Naive B cell (primary cell): ENCODE measurements around the gene PPARA. TPM values are rescaled to one million over a fixed set of nuclear protein-coding genes. Genes with fewer than 3 reads are reported as not detected.

Source experiments
- ATAC-seq, 2 donors: fragments of 150-1000 bp; cut with Tn5 transposase; 2 replicates each; pipeline ENCODE4 v1.10.0; 2021; ENCODE audit warnings: low read depth in 2 of 2, mild to moderate bottlenecking in 2 of 2, moderate library complexity in 2 of 2
- DNase-seq: peaks from one replicate; pipeline ENCODE4 v3.0.0; 2022
- H3K27ac Mint-ChIP-seq, 6 donors: one replicate each; pipeline ENCODE4 v1.8.0; 2020 to 2022; ENCODE audit warnings: mild to moderate bottlenecking in 6 of 6, mixed read lengths in 6 of 6, moderate library complexity in 5 of 6, inconsistent platforms in 2 of 6
- H3K27me3 Mint-ChIP-seq, 3 donors: one replicate each; pipeline ENCODE4 v1.8.0; 2021 to 2022; ENCODE audit warnings: mixed read lengths in 3 of 3, mild to moderate bottlenecking in 1 of 3
- H3K36me3 Mint-ChIP-seq, 2 donors: one replicate each; pipeline ENCODE4 v1.8.0; 2020 to 2022; ENCODE audit warnings: mixed read lengths in 2 of 2, inconsistent platforms in 1 of 2, mild to moderate bottlenecking in 1 of 2
- H3K4me1 Mint-ChIP-seq, 3 donors: one replicate each; pipeline ENCODE4 v1.8.0; 2020 to 2022; ENCODE audit warnings: mixed read lengths in 3 of 3, inconsistent platforms in 1 of 3, mild to moderate bottlenecking in 1 of 3, moderate library complexity in 1 of 3
- H3K4me3 Mint-ChIP-seq, 8 donors: one replicate each; pipeline ENCODE4 v1.8.0; 2020 to 2022; ENCODE audit warnings: mild to moderate bottlenecking in 8 of 8, mixed read lengths in 8 of 8, moderate library complexity in 8 of 8, inconsistent platforms in 2 of 8
- H3K9me3 Mint-ChIP-seq, 7 donors: one replicate each; pipeline ENCODE4 v1.8.0; 2020 to 2022; ENCODE audit warnings: mixed read lengths in 7 of 7, mild to moderate bottlenecking in 5 of 7, inconsistent platforms in 2 of 7, moderate library complexity in 1 of 7
- polyA plus RNA-seq, 6 donors: library from polyadenylated mRNA; unstranded; fragments of 300-500 nt; fragmentation: Illumina TruSeq; gene quantifications; one replicate each; pipeline ENCODE4 v1.2.3, GENCODE V29; 2021; ENCODE audit warnings: low read depth in 6 of 6

Gene PPARA
- polyA plus RNA-seq, 6 donors from 2014 or later = 4.6 to 10.8 (median 7.0) TPM

DNA sequence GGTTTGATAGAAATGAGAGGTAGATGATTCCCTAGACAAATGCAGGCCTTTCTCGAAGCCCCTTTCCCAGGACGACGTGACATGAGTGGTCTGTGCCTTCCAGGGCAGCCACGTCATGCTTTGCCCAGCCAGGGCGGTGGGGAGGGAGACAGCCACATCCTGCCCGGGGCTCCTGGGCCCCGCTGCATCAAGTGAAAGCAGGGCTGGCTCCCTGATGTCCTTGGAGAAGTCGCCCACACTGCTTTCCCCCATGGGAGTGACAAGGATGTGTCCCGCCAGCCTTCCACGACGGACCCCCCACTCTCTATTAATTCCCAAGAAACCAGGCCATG, 13.2 kb downstream of the PPARA start:
- Mint-ChIP-seq H3K4me1 (peaks cover 0 to 12% (median 8%) of the 10 kb centered on the region in 3 donors), H3K27me3 (no peaks in the 10 kb centered on the region), H3K4me3 (no peak overlapping the region), H3K27ac (no peak overlapping the region), H3K36me3 (peaks cover 8% of the 10 kb centered on the region in 2 donors), H3K9me3 (no peaks in the 10 kb centered on the region)
- no peak for ATAC-seq
- no peak for DNase-seq

DNA sequence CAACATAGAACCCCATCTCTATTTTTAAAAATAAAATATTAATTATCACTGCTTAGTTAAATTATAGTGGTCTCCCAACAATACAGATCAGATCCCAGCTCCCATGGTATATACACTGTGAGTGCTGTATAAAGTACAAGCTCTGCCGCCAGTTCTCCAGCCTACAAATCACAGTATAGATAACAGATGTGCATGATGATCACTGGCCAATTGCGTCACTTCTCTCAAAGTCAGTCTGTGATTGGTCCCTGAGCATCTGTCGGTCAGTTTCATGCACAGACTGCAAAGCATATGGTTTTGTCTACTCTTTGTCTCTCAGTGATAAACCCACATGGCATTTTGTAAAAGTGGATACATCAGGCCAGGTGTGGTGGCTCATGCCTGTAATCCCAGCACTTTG, 15.7 kb downstream of the PPARA start:
- Mint-ChIP-seq H3K4me1 (peaks cover 0 to 7% (median 7%) of the 10 kb centered on the region in 3 donors), H3K36me3 (no peaks in the 10 kb centered on the region), H3K9me3 (no peaks in the 10 kb centered on the region), H3K27me3 (no peaks in the 10 kb centered on the region), H3K4me3 (no peak overlapping the region), H3K27ac (no peak overlapping the region)
- DNase-seq (no peak), ATAC-seq (no peak)

DNA sequence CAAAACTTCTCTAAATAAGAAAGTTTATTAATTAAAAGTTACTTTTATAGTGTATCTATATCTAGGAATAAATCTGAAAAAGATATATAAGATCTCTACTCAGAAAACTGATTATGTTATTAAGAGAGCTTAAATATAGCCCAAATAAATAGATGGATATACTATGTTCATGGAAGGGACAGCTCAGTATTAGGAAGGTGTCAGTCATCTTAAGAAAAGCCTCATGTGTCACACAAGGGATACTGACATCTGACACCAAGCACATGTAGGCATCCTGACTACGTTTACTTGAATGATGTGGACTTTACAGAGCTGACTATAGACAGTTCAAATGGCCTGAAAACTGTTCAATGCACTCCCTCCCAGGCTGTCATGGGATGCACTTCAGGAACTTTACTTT, 19.3 kb downstream of the PPARA start:
- DNase-seq = no peak
- H3K4me3 Mint-ChIP-seq = no peak overlapping the region
- ATAC-seq = no peak
- H3K9me3 Mint-ChIP-seq = no peaks in the 10 kb centered on the region
- peaks cover 22 to 25% (median 22%) of the 10 kb centered on the region in 3 donors for H3K4me1 Mint-ChIP-seq
- H3K27ac Mint-ChIP-seq = no peak overlapping the region
- no peaks in the 10 kb centered on the region for H3K36me3 Mint-ChIP-seq
- no peaks in the 10 kb centered on the region for H3K27me3 Mint-ChIP-seq

GRCh38 chr22:46171940-46172339, 21.6 kb downstream of the PPARA start:
- ATAC-seq (no peak), DNase-seq (no peak)
- Mint-ChIP-seq H3K4me1 (peaks cover 22 to 25% (median 22%) of the 10 kb centered on the region in 3 donors), H3K27ac (peak overlapping the region in 1 of 6 donors; percentile 94), H3K36me3 (no peaks in the 10 kb centered on the region), H3K9me3 (no peaks in the 10 kb centered on the region), H3K4me3 (no peak overlapping the region), H3K27me3 (no peaks in the 10 kb centered on the region)

DNA sequence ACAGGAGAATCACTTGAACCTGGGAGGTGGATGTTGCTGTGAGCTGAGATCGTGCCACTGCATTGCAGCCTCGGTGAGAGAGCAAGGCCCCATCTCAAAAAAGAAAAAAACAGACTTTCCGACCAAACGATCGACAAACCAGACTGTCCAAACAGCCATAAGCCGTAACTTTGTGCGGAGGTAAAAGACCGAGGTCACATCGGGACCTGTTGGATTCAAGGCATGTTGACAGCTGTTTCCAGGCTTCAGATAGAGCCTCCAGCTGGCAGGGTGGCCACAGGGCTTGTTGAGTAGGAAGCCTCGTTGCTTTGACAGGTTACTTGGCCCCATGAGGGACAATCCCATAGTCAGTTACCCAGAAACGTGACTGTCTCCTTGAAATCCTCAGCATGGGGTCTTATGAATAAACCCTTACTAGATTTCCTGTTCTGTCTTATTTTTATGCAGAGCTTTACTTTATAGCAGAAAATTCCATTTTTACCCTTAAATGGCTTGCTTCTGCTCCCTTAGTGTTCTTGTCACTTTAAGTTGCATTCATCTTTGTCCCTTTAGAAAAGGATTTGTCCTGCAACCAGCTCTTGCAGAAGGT, 22.3 kb downstream of the PPARA start:
- no peak for DNase-seq
- no peak overlapping the region for H3K4me3 Mint-ChIP-seq
- no peak for ATAC-seq
- no peak overlapping the region for H3K27ac Mint-ChIP-seq
- H3K27me3 Mint-ChIP-seq = no peaks in the 10 kb centered on the region
- H3K9me3 Mint-ChIP-seq = no peaks in the 10 kb centered on the region
- H3K4me1 Mint-ChIP-seq = peaks cover 21 to 25% (median 22%) of the 10 kb centered on the region in 3 donors
- peaks cover 5% of the 10 kb centered on the region in 2 donors for H3K36me3 Mint-ChIP-seq

- Mint-ChIP-seq H3K36me3 (peaks cover 7 to 11% of the 10 kb centered on the region in 2 donors), H3K27me3 (no peaks in the 10 kb centered on the region), H3K4me3 (no peak overlapping the region), H3K4me1 (peaks cover 19 to 25% (median 22%) of the 10 kb centered on the region in 3 donors), H3K9me3 (peaks cover 0 to 1% (median under 1%) of the 10 kb centered on the region in 7 donors), H3K27ac (peak overlapping the region in 1 of 6 donors; percentile 13)
- ATAC-seq = no peak
- no peak for DNase-seq
Observed at GRCh38 chr22:46173152-46173551, 22.8 kb downstream of the PPARA start.

- Mint-ChIP-seq H3K9me3 (peaks cover 7 to 25% (median 24%) of the 10 kb centered on the region in 7 donors), H3K4me1 (peaks cover 19 to 22% (median 21%) of the 10 kb centered on the region in 3 donors), H3K4me3 (no peak overlapping the region), H3K27me3 (no peaks in the 10 kb centered on the region), H3K27ac (peak overlapping the region in 1 of 6 donors; percentile 66), H3K36me3 (peaks cover 28 to 33% of the 10 kb centered on the region in 2 donors)
- no peak for DNase-seq
- no peak for ATAC-seq
Observed at GRCh38 chr22:46175631-46176030, 25.3 kb downstream of the PPARA start.

- no peak for ATAC-seq
- no peaks in the 10 kb centered on the region for H3K27me3 Mint-ChIP-seq
- no peak overlapping the region for H3K27ac Mint-ChIP-seq
- peaks cover 36 to 42% of the 10 kb centered on the region in 2 donors for H3K36me3 Mint-ChIP-seq
- no peak for DNase-seq
- no peak overlapping the region for H3K4me3 Mint-ChIP-seq
- H3K4me1 Mint-ChIP-seq = peaks cover 14 to 19% (median 17%) of the 10 kb centered on the region in 3 donors
- H3K9me3 Mint-ChIP-seq = peaks cover 7 to 34% (median 30%) of the 10 kb centered on the region in 7 donors
Observed at GRCh38 chr22:46176508-46177003, 26.2 kb downstream of the PPARA start.

DNA sequence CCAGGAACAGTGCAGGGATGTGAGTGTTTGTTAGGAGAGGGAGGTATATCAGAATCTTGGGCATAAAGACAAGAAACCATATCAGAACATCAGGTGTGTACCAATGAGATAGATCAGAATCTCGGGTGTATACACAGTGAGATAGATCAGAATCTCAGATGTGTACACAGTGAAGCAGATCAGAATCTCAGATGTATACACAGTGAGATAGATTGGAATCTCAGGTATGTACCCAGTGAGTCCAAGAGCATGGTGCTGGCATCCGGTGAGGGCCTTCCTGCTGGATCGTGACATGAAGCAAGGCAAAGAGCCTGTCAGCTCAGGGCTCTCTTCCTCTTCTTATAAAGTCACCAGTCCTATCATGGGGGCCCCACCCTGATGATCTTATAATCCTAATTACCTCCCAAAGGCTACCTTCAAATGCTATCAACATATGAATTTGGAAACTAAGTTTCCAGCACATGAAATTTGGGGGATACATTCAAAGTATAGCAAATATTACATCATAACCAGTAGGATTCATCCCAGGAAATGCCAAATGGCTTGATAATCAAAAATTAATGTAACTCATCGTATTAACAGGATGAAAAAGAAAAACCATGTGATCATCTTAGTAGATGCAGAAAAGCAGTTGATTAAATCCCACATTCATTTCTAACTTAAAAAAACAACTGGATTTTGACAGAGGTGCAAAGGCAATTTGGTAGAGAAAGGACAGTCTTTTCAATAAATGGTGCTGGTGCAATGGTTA, 28.6 kb downstream of the PPARA start:
- Mint-ChIP-seq H3K9me3 (peaks cover 7 to 36% (median 34%) of the 10 kb centered on the region in 7 donors), H3K4me1 (peaks cover 3 to 7% (median 3%) of the 10 kb centered on the region in 3 donors), H3K4me3 (no peak overlapping the region), H3K36me3 (peaks cover 46 to 53% of the 10 kb centered on the region in 2 donors), H3K27ac (no peak overlapping the region), H3K27me3 (no peaks in the 10 kb centered on the region)
- ATAC-seq (no peak), DNase-seq (no peak)

DNA sequence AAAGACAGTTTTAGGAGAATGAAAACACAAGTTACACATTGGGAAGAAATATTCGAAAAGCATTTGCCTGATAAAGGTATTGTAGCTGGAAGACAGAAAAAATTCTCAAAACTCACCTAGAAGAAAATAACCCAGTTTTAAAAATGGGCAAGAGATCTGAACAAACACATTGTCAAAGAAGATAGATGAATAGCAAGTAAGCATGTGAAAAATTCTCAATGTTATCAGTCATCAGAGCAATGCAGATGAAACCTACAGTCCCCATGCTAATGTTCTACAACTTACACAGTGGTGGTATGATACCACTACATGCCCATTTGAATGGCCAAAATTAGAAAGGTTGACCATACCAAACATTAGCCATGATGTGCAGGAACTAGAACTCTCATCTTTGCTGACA, 29.4 kb downstream of the PPARA start:
- DNase-seq (no peak), ATAC-seq (no peak)
- Mint-ChIP-seq H3K4me1 (peaks cover 0 to 4% (median 0%) of the 10 kb centered on the region in 3 donors), H3K4me3 (peak overlapping the region in 1 of 8 donors; percentile 54), H3K27me3 (no peaks in the 10 kb centered on the region), H3K9me3 (peaks cover 7 to 36% (median 34%) of the 10 kb centered on the region in 7 donors), H3K36me3 (peaks cover 46 to 54% of the 10 kb centered on the region in 2 donors), H3K27ac (no peak overlapping the region)

DNA sequence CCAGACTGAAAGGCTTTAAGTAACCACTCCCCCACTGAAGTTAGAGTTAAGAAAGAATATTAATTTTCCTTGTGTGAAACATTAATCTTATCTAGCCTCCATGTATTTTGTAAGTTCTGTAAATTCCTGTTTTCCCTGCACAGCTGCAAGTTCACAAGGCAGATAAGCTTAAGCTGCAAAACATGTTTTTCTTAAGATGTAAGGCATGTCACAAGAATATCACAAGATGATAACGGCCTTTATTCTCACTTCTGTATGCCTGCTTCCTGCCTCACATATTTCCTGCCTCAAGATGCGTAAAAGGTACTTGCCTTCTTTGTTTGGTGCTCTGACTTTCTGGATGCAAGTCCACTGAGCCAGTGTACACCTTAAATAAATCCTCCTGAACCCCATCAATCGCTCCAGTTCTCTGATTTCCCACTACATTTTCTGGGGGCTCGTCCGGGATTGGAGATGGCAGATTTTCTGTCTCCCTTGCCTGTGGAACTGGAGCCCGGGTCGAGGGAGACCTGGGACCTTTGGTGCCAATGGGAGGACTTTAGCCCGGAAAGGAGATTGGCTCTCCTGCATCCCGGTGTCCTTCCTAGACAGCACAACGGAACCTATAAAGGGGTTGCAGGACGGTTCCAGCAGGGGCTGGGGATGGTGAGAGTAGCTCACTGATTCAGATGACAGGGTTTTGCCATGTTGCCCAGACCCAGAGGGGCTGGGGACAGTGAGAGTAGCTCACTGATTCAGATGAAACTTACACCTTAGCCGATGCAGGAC, 30.2 kb downstream of the PPARA start:
- Mint-ChIP-seq H3K27me3 (no peaks in the 10 kb centered on the region), H3K27ac (no peak overlapping the region), H3K4me1 (peaks cover 0 to 4% (median 0%) of the 10 kb centered on the region in 3 donors), H3K9me3 (peaks cover 11 to 36% (median 34%) of the 10 kb centered on the region in 7 donors), H3K4me3 (no peak overlapping the region), H3K36me3 (peaks cover 52 to 61% of the 10 kb centered on the region in 2 donors)
- ATAC-seq = no peak
- no peak for DNase-seq

GRCh38 chr22:46183733-46184132, 33.4 kb downstream of the PPARA start:
- no peak for DNase-seq
- H3K9me3 Mint-ChIP-seq = peaks cover 5 to 29% (median 27%) of the 10 kb centered on the region in 7 donors
- peak overlapping the region in 1 of 8 donors; percentile 66 for H3K4me3 Mint-ChIP-seq
- no peak for ATAC-seq
- H3K27ac Mint-ChIP-seq = no peak overlapping the region
- H3K4me1 Mint-ChIP-seq = peaks cover 0 to 13% (median 0%) of the 10 kb centered on the region in 3 donors
- H3K27me3 Mint-ChIP-seq = no peaks in the 10 kb centered on the region
- peaks cover 40 to 44% of the 10 kb centered on the region in 2 donors for H3K36me3 Mint-ChIP-seq

GRCh38 chr22:46185283-46185682, 35.0 kb downstream of the PPARA start:
- DNase-seq (no peak), ATAC-seq (no peak)
- Mint-ChIP-seq H3K27me3 (no peaks in the 10 kb centered on the region), H3K9me3 (peaks cover 5 to 14% (median 14%) of the 10 kb centered on the region in 7 donors), H3K4me3 (no peak overlapping the region), H3K27ac (no peak overlapping the region), H3K4me1 (peaks cover 0 to 13% (median 0%) of the 10 kb centered on the region in 3 donors), H3K36me3 (peaks cover 32% of the 10 kb centered on the region in 2 donors)
